Natural killer cell (primary cell): Measurements from ENCODE around the gene KRTAP12-1. TPM values are rescaled to one million over a fixed set of nuclear protein-coding genes. Genes with fewer than 3 reads are reported as not detected.

Source experiments
- ATAC-seq, 3 donors: fragments of 150-1000 bp in 2 of 3; fragments of 200-7000 bp in 1 of 3; cut with Tn5 transposase; 1 replicate in 1 of 3; 2 replicates in 2 of 3; pipeline ENCODE4 v1.10.0; 2021; ENCODE audit warnings: mild to moderate bottlenecking in 2 of 3, moderate library complexity in 2 of 3
- DNase-seq, 2 donors: peaks; one replicate each; pipeline versions ENCODE4 v3.0.0 to v3.0.0-alpha.2; 2013 to 2021; ENCODE audit warnings: mixed read lengths in 1 of 2
- H3K27ac ChIP-seq: one replicate; pipeline ENCODE4 v1.5.1; 2013; ENCODE audit warnings: mild to moderate bottlenecking, low read length
- H3K27me3 ChIP-seq: one replicate; pipeline ENCODE4 v1.6.1; 2013; ENCODE audit warnings: low read length; ENCODE audit not compliant: control insufficient read depth, insufficient read depth
- H3K36me3 ChIP-seq: one replicate; pipeline ENCODE4 v1.6.1; 2013; ENCODE audit warnings: low read length; ENCODE audit not compliant: control insufficient read depth, insufficient read depth
- H3K4me1 ChIP-seq: one replicate; pipeline ENCODE4 v1.6.1; 2013; ENCODE audit warnings: low read length; ENCODE audit not compliant: control insufficient read depth, insufficient read depth
- H3K4me3 ChIP-seq: one replicate; pipeline ENCODE4 v1.5.1; 2013; ENCODE audit warnings: low read length
- H3K9me3 ChIP-seq: one replicate; pipeline ENCODE4 v1.6.1; 2013; ENCODE audit warnings: low read length; ENCODE audit not compliant: control insufficient read depth, insufficient read depth
- H3K27ac Mint-ChIP-seq, 2 donors: one replicate each; pipeline ENCODE4 v1.8.0; 2022; ENCODE audit warnings: mild to moderate bottlenecking in 2 of 2, mixed read lengths in 2 of 2, moderate library complexity in 1 of 2
- H3K27me3 Mint-ChIP-seq, 2 donors: one replicate each; pipeline ENCODE4 v1.8.0; 2022; ENCODE audit warnings: low read depth in 2 of 2, mixed read lengths in 2 of 2
- H3K36me3 Mint-ChIP-seq: one replicate; pipeline ENCODE4 v1.8.0; 2022; ENCODE audit warnings: mixed read lengths
- H3K4me1 Mint-ChIP-seq, 2 donors: one replicate each; pipeline ENCODE4 v1.8.0; 2022; ENCODE audit warnings: mixed read lengths in 2 of 2
- H3K4me3 Mint-ChIP-seq: one replicate; pipeline ENCODE4 v1.8.0; 2022; ENCODE audit warnings: mild to moderate bottlenecking, moderate library complexity, mixed read lengths
- H3K9me3 Mint-ChIP-seq, 2 donors: one replicate each; pipeline ENCODE4 v1.8.0; 2022; ENCODE audit warnings: mixed read lengths in 2 of 2
- WGBS: methylation state at CpG from one replicate; pipeline ENCODE4 v1.1.7; 2013; ENCODE audit warnings: missing lambda C conversion rate; ENCODE audit not compliant: insufficient coverage; 5-methylcytosine and 5-hydroxymethylcytosine counted together
- intact Hi-C: fragments of 100-400 bp; cut with micrococcal nuclease; formaldehyde crosslinking; loops from one replicate; pipeline ENCODE4 v1.14.2; 2022
- total RNA-seq, 4 donors: library from RNA; stranded (reverse); fragments of 120-200 nt in 1 of 4; gene quantifications; one replicate each; pipeline versions ENCODE4 v1.2.3 to v1.2.4, GENCODE V29; 2013 to 2022
- TF ChIP-seq, protein P1 (sequence below): fragments of 200-600 bp; IDR thresholded peaks from one replicate; pipeline ENCODE4 v1.8.0; 2022; ENCODE audit warnings: antibody characterized with exemption

The KRTAP12-1 gene
- total RNA-seq, 3 donors from 2014 or later (not counting 1 experiment from before 2014, with no cell fraction given), result not detected

DNA sequence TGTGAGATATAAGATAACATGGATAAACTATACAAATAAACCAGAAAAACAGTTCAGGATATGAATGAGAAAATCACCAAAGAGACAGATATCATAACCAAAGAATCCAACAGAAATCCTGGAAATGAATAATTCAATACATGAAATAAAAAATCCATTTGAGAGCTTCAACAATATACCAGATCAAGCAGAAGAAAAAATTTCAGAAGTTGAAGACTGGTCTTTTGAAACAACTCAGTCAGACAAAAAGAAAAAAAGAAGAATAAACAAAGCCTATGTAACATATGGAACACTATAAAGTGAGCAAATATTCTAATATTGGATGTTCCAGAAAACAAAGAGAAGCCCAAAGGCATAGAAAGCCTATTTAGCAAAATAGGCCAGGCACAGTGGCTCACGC is 10.1 kb downstream of the KRTAP12-1 start:
- H3K4me1 Mint-ChIP-seq, result no peaks in the 10 kb centered on the region
- WGBS, result 100% methylated on average over 1 of the region's 1 CpG

DNA sequence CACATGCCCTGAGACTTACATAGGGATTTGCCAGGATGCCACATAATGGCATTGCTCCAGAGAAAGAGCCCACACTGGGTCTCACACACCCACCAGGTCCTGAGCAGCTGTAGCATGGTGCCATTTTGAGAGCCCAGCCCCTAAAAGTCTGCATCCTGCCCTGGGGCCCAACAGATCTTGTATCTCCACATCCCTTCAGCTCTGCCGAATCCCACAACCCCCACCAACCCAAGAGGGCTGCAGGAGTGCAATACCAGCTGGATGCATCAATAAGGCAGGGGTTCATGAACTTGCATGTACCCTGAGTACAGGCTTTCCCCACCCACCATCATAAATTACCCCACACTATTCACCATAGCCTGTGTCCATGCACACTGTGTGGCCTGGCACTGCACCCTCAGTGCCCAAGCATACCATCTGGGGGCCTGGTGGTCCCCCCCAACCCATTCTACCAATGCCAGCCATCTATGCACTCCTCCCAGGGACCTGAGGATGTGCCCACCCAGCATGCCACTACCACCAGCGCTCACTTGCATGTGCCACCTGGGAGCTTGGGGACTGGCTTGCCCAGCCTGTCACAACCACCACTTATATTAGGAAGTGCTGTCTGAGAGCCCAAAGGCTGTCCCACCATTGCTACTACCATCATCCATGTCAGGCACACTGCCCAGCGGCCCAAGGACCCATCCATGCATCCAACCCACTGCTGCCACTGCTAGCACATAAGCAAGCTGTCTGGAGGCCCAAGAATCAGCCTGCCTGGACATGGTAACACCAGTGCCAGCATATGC is 11.1 kb downstream of the KRTAP12-1 start:
- 87% methylated on average over 3 of the region's 3 CpGs for WGBS
- peaks cover 22 to 23% of the 10 kb centered on the region in 2 donors for H3K27me3 Mint-ChIP-seq
- Histone ChIP-seq H3K4me3 (no peak overlapping the region), H3K36me3 (no peaks in the 10 kb centered on the region), H3K4me1 (no peaks in the 10 kb centered on the region), H3K9me3 (peaks cover 15% of the 10 kb centered on the region), H3K27me3 (no peaks in the 10 kb centered on the region), H3K27ac (no peak overlapping the region)
- no peak overlapping the region for H3K4me3 Mint-ChIP-seq
- DNase-seq (no peak), ATAC-seq (no peak)
- no peaks in the 10 kb centered on the region for H3K4me1 Mint-ChIP-seq
- H3K36me3 Mint-ChIP-seq, result peaks cover 15% of the 10 kb centered on the region
- intact Hi-C loops, result no loop called here
- no peak overlapping the region for H3K27ac Mint-ChIP-seq
- H3K9me3 Mint-ChIP-seq, result peaks cover 3 to 7% of the 10 kb centered on the region in 2 donors
- TF ChIP-seq, protein P1, sequence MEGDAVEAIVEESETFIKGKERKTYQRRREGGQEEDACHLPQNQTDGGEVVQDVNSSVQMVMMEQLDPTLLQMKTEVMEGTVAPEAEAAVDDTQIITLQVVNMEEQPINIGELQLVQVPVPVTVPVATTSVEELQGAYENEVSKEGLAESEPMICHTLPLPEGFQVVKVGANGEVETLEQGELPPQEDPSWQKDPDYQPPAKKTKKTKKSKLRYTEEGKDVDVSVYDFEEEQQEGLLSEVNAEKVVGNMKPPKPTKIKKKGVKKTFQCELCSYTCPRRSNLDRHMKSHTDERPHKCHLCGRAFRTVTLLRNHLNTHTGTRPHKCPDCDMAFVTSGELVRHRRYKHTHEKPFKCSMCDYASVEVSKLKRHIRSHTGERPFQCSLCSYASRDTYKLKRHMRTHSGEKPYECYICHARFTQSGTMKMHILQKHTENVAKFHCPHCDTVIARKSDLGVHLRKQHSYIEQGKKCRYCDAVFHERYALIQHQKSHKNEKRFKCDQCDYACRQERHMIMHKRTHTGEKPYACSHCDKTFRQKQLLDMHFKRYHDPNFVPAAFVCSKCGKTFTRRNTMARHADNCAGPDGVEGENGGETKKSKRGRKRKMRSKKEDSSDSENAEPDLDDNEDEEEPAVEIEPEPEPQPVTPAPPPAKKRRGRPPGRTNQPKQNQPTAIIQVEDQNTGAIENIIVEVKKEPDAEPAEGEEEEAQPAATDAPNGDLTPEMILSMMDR, result no peak

More for the DNA sequence above, 10.1 kb downstream of the KRTAP12-1 start:
- Mint-ChIP-seq H3K4me3 (no peak overlapping the region), H3K36me3 (peaks cover 15% of the 10 kb centered on the region), H3K27me3 (peaks cover 22 to 23% of the 10 kb centered on the region in 2 donors), H3K9me3 (peaks cover 3 to 7% of the 10 kb centered on the region in 2 donors), H3K27ac (no peak overlapping the region)
- Histone ChIP-seq H3K27ac (no peak overlapping the region), H3K27me3 (no peaks in the 10 kb centered on the region), H3K4me1 (no peaks in the 10 kb centered on the region), H3K9me3 (peaks cover 15% of the 10 kb centered on the region), H3K4me3 (no peak overlapping the region), H3K36me3 (no peaks in the 10 kb centered on the region)
- DNase-seq (no peak), ATAC-seq (no peak)
- TF ChIP-seq, protein P1, result no peak
- intact Hi-C loops, result no loop called here

DNA sequence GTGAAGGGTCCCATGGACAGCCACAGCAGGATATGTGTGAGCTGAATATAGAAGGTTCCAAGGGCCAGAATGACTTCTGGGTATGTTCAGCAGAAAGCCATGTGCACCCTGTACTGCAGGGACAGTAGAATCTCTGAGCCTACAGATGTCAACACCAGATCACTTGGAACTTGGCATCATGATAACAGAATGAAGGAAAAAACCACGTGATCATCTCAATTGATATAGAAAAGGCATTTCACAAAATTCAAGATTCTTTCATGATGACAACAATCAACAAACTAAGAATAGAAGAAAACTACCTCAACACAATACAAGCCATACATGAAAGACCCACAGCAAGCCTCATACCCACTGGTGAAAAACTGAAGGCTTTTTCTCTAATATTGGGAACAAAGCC is 14.4 kb downstream of the KRTAP12-1 start:
- WGBS, result 78% methylated on average over 1 of the region's 1 CpG
- intact Hi-C loops, result no loop called here
- H3K27ac ChIP-seq, result no peak overlapping the region
- H3K4me3 ChIP-seq, result no peak overlapping the region
- TF ChIP-seq, protein P1, result no peak
- Mint-ChIP-seq H3K4me3 (no peak overlapping the region), H3K9me3 (peaks cover 0 to 4% of the 10 kb centered on the region in 2 donors), H3K27me3 (peaks cover 13 to 23% of the 10 kb centered on the region in 2 donors), H3K27ac (no peak overlapping the region), H3K4me1 (no peaks in the 10 kb centered on the region), H3K36me3 (peaks cover 8% of the 10 kb centered on the region)
- DNase-seq (no peak), ATAC-seq (no peak)
- no peaks in the 10 kb centered on the region for H3K4me1 ChIP-seq
- no peaks in the 10 kb centered on the region for H3K27me3 ChIP-seq
- H3K36me3 ChIP-seq, result no peaks in the 10 kb centered on the region
- peaks cover 12% of the 10 kb centered on the region for H3K9me3 ChIP-seq
